HG03108 (cell line): Measurements from ENCODE around the gene VIT.

Experiments used
- ATAC-seq: cut with Tn5 transposase; IDR thresholded peaks from one replicate; pipeline ENCODE4 v1.9.1; 2021; ENCODE audit warnings: moderate library complexity; ENCODE audit not compliant: unreplicated experiment

VIT gene

DNA sequence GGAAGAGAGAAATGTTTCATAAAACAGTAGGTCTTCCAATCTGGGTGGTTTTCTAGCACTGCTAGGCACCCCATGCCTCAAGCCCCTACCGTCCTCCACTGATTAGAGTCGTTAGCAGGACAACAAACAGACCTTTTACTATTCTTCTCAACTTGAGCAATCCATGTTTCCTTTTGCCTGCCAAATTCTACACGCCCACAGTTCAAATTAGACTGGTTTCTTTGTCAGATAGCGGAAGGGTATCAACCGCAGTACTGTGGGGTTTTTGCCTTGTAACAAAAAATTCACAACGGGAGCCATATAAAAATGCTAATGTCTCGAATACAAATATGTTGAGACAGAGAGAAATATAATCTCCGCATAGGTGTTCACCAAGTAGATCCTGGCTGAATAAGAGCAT is 59.9 kb downstream of the VIT start:
- ATAC-seq: no peak

DNA sequence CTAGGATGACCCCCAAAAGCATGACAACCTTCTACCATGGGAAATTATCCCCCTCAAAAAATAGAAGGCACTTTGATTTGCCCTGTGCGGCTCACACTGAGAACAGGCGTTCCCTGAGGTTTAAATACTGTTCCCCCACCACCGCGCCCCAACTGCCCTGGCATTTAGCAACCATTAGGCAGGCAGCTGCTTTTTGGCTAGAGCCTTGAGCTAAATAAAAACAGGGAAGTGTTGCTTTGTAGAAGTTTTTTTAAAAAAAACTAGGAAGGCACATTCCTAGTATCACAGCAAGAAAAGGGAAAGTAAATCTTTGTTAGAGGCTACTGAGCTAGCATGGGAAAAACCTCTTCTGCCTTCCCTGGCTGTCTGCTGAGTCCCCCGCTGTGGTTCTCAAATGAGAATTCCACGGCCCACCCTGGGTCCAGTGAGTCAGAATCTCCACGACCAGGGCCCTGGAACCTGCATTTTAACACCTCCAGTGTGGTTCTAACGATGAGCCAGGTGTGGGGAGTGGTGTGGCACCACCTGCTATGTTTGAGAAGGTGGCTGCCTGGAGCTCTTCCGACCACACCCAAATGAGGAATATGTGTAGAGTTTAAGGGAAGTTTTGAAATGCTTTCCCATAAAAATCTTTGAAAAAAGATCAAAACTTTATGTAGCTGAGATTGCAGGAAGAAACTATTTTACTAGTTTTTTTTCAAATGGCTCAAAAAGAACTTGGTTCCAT is 66.4 kb downstream of the VIT start:
- ATAC-seq: no peak

DNA sequence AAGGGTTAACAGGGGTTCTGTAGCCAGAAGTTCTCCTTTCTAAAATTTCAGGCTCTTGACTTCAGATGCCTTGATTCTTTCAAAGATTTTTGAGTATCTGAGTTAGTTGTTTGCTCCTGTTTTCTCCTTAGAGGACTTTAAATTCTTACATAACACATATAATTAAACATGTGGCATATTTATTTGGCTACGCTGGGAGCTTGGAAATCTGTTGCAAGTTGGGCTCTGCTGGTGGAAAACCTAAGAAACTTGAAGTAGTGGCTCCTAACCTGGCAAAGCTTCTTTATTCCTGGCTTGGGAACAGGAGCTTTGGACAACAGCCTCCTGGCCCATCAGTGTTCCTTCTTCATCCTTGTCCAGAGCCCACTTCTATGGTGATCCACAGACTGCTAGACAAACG is 72.6 kb downstream of the VIT start:
- ATAC-seq: no peak

DNA sequence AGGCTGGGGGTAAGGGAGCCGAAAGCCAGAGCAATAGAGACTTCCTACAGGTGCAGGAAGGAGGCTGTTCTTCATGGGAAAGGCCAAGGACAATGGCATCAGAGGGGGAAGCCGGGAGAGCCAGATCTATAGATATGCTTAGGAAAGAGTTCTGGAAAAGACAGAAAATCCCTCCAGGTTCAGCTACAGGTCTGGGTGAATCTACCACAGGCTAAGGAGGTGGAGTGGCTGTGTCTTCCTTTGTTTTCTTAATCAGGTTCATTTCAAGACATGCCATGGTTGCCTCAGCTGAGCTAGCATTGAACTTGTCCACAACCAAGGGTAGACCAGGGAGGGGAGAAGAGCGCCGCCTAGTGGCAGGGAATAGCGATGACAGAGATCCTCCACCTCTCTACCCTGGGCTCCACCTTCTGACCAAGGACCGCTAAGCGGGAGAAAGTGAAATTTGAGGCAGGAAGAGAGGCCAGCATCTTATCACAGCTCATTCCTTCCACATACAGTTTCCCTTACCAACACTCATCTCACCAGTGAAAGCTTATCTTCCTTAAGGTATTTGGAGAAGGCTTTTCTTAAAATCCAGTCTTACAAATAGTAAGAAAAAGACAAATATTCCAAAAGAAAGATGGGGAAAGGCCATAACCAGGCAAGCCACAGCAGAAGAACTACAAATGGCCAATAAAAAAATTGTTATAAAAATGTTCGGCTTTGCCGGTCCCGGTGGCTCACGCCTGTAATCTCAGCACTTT is 74.2 kb downstream of the VIT start:
- no peak for ATAC-seq

DNA sequence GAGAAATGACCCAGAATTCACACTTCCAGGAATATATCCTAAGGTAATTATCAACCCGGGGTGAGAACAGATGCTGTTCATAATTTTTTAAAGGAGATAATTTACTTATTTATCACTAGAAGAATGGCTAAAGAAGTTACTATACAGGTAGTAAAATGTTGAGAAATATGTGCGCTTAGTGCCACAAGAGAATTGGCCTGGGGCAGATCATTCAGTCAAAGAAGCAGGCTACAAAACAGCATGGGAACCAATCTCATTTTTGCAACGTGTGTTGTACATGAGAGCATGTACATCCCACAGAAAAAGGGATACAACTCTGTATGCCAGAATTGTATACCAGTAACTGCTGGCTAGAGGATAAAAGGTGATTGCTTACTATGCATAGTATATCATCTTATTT is 75.2 kb downstream of the VIT start:
- no peak for ATAC-seq

DNA sequence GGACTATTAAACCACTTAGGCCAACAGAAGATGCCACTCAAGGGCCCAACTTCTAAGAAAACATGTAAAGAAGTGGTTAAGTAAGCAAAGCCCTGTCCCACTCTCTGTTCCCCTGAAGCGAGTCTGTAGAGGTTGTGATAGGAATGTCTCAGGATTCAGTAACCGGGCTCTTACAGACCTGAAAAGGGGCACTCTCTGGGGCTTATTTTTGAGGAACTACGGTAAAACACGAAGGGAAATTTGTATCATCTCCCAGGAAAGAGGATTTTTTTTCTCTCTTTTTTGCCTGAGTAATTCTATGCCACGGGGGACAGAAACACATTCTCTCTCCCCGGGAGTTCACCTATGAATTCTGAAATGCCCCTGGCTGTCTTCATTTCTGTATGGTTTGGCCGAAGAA is 77.4 kb downstream of the VIT start:
- ATAC-seq: no peak

DNA sequence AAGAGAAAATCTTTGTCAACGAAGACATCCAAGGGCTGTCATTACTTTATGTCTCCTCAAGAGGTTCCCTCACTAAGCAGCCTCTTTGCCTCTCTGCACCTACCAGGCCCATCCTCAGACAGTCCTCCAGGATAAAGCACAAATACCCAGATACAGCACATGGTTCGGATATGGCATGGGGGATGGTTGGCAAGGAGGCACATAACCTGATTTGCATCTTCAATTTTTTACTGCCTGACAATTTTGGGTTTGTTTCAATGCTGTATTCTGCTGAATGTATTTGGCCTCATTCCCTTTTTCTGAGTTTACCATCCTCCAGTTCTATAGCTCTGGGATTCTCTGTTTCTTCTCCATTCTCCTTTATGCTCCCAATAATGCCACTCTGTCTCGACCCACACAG is 78.8 kb downstream of the VIT start:
- ATAC-seq: no peak

DNA sequence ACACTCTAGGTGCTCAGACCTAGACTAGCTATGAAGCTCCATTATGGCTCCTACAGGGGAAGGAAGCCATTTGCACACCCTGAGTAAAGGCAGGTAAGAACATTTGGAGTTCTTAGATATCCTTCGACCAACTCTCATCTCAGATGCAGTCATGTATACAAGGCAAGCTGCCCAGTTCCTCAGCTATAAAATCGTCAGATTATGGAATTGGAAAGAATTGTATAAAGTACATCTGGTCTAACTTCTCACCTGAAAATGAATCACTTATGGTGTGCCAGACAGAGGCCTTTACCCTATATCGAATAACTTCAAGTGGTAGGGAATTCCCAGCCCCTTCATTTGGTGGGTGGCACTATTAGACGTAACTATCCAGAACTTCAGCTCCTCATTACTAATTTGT is 79.3 kb downstream of the VIT start:
- no peak for ATAC-seq

DNA sequence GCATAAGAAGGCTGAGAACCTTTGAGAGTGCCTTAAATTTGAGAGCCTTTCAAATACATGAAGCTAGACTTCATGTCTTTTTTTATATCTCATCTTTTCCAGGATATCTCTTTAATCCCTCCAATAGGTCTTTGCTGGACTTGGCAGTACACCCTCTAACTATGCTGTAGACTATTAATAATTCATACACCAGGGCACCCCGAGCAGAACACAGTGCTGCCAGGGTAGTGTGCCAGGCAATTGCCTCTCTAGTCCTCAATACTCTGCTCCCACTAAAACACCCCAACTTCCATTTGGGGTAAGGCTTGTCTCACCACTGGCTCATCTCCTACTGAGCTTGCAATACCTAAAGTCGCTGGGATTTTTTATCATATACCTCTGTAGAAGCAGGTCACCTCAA is 80.8 kb downstream of the VIT start:
- no peak for ATAC-seq

DNA sequence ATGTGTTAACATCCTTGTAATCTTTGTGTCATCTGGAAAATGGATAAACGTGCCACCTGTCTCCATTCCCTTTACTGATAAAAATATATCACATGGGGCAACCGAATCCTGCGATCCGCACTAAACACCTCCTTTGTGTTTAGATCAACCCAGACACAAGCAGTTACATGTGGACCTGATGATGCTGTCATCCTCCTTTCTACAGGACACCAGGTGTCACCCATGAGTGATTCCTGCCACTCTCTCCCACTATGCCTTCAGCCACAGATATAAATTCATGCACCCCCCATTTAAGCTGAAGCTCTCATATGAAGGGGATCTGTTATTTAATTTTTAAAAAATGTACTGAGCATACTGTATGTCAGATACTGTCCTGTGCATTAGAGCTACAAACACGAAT is 81.3 kb downstream of the VIT start:
- ATAC-seq: no peak

DNA sequence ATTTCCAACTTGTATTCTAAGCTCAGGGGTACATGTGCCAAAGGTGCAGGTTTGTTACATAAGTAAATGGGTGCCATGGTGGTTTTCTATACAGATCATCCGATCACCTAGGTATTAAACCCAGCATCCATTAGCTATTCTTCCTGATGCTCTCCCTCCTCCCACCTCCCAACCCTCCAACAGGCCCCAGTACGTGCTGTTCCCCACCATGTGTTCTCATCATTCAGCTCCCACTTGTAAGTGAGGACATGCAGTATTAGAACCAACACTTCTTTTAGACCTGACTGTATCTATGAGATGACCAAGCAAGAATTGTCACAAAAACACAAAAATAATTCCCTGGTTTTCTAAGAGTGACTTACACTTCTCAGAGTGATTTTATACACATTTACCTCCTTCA is 83.0 kb downstream of the VIT start:
- no peak for ATAC-seq

DNA sequence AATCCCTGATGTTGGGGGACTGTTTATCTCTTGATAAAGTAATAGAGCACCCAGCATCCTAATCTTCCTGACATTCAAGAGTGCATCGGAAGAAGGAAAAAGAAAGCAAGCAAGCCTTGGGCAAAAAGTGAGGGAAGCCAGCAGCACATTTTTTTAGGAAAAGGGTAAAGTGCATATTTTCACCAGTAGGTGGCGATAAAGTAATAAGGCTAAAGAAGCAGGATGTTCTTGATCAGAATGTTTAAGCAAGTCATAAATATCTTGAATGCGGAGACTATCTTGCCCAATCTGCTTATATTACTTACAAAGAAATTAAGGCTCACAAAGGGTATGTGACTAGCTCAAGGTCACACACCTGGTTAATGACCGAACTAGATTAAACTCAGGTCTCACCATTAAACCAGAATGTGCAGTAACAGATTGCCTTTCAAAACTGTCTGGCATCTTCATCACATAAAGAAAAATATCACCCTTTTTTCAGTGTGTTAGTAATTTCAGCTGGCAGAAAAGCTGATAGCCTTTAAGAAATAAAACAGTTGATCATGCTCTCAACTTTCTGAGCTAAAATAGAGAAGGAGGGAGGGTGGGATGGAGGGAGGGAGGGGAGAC is 83.8 kb downstream of the VIT start:
- ATAC-seq: no peak

DNA sequence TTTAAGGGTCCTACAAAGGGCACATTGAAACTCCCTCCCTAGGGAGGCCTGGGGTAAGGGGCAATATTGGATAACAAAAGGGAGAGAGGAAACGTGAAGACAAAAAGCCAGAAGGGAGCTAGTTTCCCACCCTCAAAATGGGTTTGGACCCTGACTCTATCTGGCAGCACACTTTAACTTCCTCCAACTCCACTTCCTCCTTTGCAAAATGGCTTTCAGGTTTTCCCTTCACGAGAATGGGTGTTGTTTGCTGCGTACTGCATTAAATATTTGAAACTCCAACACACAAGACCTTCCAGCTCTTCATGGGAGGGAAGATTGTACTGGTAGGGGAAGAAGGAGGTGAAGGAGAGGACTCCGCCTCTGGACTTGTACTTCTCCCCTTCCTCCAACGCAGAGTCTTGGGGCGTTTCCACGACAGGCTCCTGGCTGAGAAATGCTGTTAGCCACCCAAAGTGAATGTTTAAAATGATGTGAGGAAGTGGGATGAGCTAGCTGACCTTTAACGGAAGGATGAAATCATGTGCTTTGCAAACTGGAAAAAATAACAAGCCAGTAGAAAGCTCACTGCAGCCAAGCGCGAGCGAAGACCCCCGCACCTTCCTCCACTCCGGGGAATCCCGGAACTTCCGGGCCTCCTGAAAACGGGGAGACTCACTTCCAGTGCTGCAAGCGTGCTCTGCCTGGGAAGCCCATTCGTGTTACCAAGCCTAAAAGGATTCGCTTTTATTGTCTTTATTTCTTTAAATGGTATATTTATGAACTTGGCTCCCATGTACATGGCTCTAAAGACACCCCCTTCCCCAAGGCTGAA is 85.6 kb downstream of the VIT start:
- ATAC-seq: no peak

DNA sequence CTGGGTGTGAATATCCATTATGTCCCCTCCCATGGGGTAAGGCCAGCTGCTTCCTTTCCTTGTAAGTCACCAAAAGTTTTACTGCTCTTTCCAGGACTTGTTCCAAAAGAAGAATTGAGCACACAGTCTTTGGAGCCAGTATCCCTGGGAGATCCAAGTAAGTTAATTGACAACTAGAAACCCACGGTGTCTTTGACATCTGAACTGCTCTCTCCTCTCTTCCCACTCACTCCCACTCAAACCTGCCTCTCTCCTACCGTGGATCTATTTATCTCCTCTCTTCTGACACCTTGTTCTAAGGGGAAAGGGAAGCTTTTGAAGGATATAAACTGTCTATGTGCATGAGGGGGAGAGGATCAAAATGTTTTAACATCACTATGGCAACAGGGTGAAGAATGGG is 86.7 kb downstream of the VIT start:
- no peak for ATAC-seq

DNA sequence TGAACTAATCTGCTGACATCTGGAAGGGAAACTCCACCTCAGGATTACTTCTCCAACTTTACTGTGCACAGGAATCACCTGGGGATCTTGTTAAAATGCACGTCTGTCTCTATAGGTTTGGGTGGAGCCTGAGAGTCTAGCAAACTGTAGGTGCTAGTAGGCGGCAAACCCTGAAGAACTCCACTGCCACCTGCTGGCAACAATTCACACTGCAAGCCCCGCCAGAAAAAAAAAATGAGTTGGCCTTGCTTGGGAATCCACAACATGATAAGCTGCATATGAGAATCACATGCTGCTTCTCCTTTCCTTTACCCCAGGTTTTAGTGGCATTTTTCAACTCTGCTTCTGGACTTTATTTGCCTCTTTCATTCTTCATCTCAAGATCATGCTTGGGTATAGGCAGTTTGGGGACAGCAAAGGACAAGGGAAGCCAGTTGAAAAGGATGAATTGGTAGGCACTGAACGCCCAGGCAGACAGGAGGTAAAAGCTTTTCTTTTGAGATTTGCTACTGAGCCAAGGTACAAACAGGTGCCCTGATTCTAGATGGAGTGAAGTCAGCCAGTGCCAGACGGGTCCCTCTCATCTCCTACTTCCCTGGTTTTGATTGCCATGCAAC is 88.8 kb downstream of the VIT start:
- no peak for ATAC-seq

DNA sequence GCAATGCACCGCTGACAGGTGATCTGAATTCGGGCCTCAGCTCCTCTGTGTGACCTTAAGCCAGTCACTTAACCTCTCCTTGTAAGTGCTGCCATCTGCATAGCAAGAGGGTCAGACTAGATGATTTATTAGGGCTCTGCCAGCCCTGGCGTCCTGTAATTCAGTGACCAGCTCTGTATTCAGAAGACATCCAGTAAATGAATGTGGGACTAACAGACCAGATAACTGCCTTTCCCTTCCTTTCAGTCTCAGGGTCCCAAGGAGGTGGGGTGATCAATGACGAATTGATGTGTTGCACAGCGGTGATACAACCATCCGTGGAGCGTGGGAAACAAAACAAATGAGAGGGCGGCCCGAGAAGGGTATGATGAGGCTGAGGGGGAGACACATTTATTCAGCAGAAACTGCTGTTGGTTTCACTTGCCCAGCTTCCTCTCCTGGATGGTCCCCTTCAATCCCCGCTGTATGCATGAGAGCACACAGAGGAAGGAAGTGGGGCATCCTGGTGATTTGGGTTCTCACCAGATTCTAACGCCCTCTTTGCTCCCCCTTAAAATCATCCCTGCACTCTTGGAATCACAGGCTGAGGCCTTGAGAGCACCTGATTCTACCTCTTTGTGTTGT is 92.8 kb downstream of the VIT start:
- ATAC-seq: no peak

DNA sequence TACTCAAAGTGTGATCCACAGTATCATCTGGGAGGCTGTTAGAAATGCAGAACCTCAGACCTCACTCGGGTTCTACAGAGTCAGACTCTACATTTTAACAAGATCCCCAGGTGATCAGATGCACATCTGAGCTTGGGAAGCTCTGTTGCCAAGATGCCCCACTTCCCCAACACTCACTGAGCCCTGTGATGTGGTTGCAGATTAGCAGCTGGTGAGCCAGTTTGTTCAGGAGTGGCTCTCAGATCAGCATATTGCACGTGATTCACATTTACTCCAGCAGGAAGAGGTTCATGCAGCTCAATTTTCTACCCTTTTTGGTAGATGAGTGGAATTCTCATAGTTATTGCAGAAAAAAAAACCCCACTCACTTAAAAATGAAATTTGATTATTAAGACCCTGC is 96.4 kb downstream of the VIT start:
- ATAC-seq: no peak

DNA sequence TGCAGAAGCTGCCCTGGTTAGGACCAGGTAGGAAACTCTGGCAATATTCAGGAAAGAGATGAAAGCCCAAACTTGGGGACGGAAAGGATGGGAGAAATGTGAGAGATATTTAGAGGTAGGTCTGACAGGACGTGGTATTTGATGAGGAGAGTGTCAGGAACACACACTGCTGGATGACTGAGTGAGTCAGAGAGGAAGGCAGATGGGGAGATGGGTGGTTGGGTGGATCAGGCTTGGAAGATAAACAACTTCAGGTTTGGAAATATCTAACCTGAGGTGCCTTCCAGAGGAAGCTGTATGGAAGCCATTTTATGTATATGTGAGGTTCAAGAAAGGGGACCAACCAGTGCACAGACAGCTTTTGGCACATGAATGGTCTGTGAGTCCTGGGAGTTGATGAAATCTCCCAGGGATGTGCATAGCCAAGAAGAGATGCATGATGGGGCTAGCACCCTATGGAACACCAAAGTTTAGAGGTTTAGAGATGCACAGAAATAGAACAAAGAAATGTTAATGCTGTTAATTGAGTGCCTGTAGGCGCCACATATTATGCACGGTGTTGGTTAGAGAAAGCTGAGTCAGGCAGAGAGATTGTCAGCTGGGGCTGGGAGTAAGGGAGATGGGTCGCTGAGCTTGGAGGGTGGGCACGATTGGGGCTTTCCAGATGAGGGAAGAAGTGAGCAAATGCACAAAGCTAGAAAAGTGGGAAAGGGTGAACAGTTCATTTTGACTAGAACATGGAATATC is 101.0 kb downstream of the VIT start:
- ATAC-seq: no peak

DNA sequence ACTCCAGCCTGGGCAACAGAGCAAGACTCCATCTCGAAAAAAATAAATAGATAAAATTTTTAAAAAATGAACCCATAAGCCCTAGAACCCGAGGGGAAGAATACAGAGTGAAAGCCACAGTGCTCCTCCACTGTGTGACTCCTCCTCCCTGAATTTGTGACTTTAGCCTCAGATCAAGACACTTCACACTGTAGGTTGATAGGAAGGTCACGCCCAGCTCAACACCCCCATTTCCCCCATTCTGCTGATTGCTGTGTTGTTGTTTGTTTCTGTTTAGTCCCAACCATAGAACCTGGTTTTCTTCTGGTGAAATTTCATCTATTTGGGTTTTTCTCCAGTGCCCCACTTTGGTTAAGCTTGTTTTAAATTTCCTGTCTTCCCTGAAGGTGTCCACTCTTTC is 102.2 kb downstream of the VIT start:
- no peak for ATAC-seq

DNA sequence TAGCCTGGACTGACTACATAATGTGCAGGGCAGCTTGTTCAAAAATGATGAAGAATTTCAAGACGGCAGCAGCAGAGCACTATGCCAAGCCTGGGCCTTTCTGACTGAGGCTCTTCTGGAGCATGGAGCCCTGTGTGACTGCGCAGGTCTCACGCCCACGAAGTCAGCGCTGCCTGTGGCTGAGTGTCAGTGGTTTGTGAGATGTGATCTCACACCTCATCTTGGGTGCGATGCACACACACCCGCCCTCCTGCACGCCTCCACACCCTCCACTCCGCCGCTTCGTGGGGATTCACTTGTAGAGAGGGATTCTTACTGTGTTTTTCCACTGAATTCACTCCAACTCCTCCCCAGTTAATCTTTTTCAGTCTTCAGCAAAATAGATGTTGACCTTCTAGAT is 103.9 kb downstream of the VIT start:
- ATAC-seq: no peak
